Measurements from ENCODE around the gene NMNAT3. TPM values are rescaled to one million over a fixed set of nuclear protein-coding genes. Genes with fewer than 3 reads are reported as not detected.
"Not testable (repeated sequence)": the region's sequence is repeated elsewhere in the genome, so short reads cannot be mapped to it uniquely, and the experiment has no call there.

NMNAT3 gene
- total RNA-seq, 2 experiments from 2014 or later: 0.94 to 1.1 TPM

DNA sequence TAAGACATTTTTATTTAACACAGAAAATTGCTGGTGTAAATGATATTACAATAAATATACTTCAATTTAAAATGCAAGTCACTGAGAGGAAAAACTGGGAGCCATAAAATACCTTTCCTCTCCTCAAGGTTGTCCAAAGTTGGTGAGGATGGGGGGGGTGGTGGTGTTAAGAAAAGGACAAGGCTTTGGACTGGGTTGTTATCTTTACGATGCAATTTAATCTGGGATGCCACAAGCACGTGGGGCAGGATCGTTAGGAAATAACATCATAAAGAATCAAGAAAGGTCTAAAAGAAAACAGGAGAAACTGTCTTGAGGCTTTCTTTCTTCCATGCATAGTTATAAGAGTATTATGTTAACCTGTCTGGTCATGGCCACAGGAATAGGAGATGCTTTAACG is 66.9 kb downstream of the NMNAT3 start:
- H3K27ac Mint-ChIP-seq: no peak overlapping the region
- H3K27me3 Mint-ChIP-seq: no peaks in the 10 kb centered on the region
- CTCF ChIA-PET: no interaction called here
- DNase-seq: no peak
- H3K4me3 Mint-ChIP-seq: no peak overlapping the region
- POLR2A ChIA-PET: no interaction called here
- no peaks in the 10 kb centered on the region for H3K4me1 Mint-ChIP-seq
- H3K36me3 Mint-ChIP-seq (ENCODE audit: low read depth): no peaks in the 10 kb centered on the region
- H3K9me3 Mint-ChIP-seq: no peaks in the 10 kb centered on the region

GRCh38 chr3:139608924-139609323 is 68.8 kb downstream of the NMNAT3 start:
- no peak overlapping the region for H3K27ac Mint-ChIP-seq
- ChIA-PET CTCF (no interaction called here), POLR2A (no interaction called here)
- no peak for DNase-seq
- H3K4me3 Mint-ChIP-seq: no peak overlapping the region
- H3K27me3 Mint-ChIP-seq: no peaks in the 10 kb centered on the region
- no peaks in the 10 kb centered on the region for H3K4me1 Mint-ChIP-seq
- no peaks in the 10 kb centered on the region for H3K36me3 Mint-ChIP-seq (ENCODE audit: low read depth)
- H3K9me3 Mint-ChIP-seq: no peaks in the 10 kb centered on the region

DNA sequence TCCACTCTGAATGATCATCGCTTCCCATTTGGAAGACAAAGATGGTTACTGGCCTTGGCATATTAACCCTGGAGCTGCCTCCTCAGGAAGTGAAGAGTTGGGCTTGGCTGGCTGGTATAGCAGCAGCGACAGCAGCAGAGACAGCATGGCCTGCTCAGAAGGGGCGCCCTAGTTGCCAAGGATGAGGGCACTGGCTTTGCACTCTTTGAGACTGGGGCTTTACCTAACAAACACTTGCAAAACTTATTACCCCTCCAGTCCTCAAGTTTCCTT is 69.7 kb downstream of the NMNAT3 start:
- CTCF ChIA-PET: no interaction called here
- no peak overlapping the region for H3K27ac Mint-ChIP-seq
- DNase-seq: no peak

DNA sequence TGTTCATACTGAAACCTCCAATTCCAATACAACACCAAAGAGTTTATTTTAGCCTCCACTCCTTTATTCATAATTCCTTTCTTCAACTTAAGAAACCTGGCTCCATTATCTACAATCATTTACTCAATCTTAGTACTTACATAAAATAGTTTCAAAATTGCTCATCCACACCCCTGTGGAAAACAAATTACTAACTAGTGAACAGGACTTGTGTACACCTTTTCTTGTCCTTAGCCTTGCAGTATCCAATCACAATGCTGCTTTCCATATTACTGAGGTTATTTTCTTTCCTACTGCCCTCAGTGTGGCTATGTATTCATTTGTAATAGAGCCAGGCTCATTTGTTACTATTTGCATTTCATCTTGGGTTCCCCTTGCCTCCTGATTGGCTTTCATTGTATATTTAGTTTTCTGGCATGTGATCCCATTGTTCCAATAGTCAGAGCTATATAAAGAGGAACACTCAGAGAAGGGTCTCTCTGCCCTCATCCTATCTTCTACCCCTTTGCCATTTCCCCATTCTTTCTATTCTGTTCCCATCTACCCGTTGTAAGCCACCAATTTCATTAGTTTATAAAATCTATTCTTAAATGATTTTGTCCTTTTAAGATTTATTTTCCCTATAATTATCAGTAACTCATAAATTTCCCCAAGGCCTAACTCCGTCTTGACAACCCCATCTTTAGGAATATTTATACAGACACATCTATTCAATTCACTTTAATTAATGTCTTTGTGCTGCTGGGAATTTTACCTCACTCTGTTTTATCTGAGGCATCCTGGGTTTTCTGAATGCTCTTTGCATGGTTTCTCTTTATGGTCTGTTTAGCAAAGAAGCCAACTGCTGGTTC is 70.3 kb downstream of the NMNAT3 start:
- ChIA-PET POLR2A (no interaction called here), CTCF (no interaction called here)
- Mint-ChIP-seq H3K4me3 (no peak overlapping the region), H3K27me3 (no peaks in the 10 kb centered on the region), H3K4me1 (no peaks in the 10 kb centered on the region), H3K9me3 (no peaks in the 10 kb centered on the region), H3K36me3 (ENCODE audit: low read depth) (no peaks in the 10 kb centered on the region), H3K27ac (no peak overlapping the region)
- no peak for DNase-seq

More for the DNA sequence above, 69.7 kb downstream of the NMNAT3 start:
- POLR2A ChIA-PET: no interaction called here
- Mint-ChIP-seq H3K4me3 (no peak overlapping the region), H3K4me1 (no peaks in the 10 kb centered on the region), H3K27me3 (no peaks in the 10 kb centered on the region), H3K36me3 (ENCODE audit: low read depth) (no peaks in the 10 kb centered on the region), H3K9me3 (no peaks in the 10 kb centered on the region)

DNA sequence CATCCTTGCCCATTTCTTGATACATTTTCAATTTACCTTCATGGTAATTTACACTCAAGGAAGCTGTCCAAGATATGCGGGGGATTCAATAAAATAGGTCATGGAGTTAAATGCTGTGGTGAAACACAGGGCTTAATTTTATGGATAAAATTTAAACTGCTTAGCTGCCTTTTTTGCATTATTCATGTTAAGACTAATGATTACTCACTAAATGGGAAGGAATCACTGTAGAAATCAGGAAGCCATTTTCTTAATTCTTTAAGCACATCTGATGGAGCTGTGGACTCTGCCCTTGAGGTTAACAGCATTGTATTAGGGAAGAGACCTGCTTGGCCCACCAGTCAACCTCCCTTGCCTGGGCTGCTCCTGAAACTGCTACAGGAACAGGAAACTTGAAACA is 75.8 kb downstream of the NMNAT3 start:
- Mint-ChIP-seq H3K4me1 (no peaks in the 10 kb centered on the region), H3K9me3 (no peaks in the 10 kb centered on the region), H3K36me3 (ENCODE audit: low read depth) (no peaks in the 10 kb centered on the region), H3K27me3 (no peaks in the 10 kb centered on the region), H3K27ac (no peak overlapping the region), H3K4me3 (no peak overlapping the region)
- POLR2A ChIA-PET: no interaction called here
- no peak for DNase-seq
- CTCF ChIA-PET: no interaction called here

DNA sequence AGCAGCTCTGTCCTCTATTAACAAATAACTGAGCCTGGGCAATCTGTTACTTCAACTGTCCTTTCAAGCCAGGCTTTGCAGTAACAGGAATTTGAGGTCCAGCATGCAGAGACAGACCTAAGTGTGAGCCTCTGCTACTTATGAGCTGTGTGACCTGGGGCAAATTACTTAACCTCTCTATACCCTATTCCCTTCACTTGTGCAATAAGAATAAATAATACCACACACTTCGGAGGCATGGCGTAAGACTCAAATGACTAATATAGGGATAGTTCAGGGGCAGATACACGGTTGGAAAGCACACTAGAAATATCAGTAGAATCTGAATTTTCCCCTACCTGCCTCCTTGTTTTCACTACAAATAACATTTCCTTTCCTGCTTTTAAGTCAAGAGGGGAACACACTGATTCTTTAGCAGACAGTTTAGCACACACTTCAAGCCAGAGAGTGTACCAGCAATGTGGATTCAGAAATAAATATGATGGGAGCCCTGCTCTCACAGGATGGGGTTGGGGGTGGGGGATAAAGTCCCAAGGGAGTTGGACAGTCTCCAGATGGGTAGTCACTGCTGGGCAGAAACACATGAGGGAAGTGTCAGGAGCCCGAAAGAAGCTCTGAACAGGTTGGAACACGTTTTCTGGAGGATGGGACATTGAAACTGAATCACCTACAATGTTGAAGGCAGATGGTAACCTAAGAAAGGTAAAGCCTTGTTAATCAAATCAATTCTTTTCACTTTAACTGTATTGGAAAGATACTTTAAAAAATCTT is 76.4 kb downstream of the NMNAT3 start:
- DNase-seq: no peak
- H3K4me1 Mint-ChIP-seq: no peaks in the 10 kb centered on the region
- CTCF ChIA-PET: no interaction called here
- POLR2A ChIA-PET: no interaction called here
- H3K36me3 Mint-ChIP-seq (ENCODE audit: low read depth): no peaks in the 10 kb centered on the region
- no peaks in the 10 kb centered on the region for H3K9me3 Mint-ChIP-seq
- H3K4me3 Mint-ChIP-seq: no peak overlapping the region
- no peak overlapping the region for H3K27ac Mint-ChIP-seq
- no peaks in the 10 kb centered on the region for H3K27me3 Mint-ChIP-seq

DNA sequence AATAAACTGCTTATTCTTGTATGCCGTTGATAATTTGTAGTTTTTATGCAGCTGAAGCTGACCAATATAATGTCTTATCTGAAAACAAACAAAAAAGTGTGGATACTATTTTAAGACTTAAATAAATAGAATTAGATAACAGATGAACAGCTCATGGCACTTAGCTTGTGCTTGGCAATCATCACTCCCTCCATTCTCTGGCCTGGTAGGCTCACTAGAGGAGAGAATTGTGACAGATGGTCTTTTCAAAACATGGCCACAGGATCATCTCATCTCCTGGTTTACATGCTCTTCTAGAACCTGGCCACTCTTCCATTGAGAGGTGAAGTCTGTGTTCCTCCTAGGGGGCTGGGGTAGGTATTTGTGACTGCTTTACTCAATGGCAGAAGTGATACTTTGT is 79.8 kb downstream of the NMNAT3 start:
- no peaks in the 10 kb centered on the region for H3K36me3 Mint-ChIP-seq (ENCODE audit: low read depth)
- CTCF ChIA-PET: no interaction called here

DNA sequence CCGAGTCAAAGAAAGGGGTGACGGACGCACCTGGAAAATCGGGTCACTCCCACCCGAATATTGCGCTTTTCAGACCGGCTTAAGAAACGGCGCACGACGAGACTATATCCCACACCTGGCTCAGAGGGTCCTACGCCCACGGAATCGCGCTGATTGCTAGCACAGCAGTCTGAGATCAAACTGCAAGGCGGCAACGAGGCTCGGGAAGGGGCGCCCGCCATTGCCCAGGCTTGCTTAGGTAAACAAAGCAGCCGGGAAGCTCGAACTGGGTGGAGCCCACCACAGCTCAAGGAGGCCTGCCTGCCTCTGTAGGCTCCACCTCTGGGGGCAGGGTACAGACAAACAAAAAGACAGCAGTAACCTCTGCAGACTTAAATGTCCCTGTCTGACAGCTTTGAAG is 86.6 kb downstream of the NMNAT3 start:
- H3K9me3 Mint-ChIP-seq; H3K4me1 Mint-ChIP-seq; H3K36me3 Mint-ChIP-seq (ENCODE audit: low read depth); H3K4me3 Mint-ChIP-seq; H3K27me3 Mint-ChIP-seq; H3K27ac Mint-ChIP-seq; DNase-seq; POLR2A ChIA-PET; CTCF ChIA-PET: not testable (repeated sequence)

More for the DNA sequence above, 79.8 kb downstream of the NMNAT3 start:
- Mint-ChIP-seq H3K4me1 (no peaks in the 10 kb centered on the region), H3K27ac (no peak overlapping the region), H3K27me3 (no peaks in the 10 kb centered on the region), H3K9me3 (no peaks in the 10 kb centered on the region), H3K4me3 (no peak overlapping the region)
- no peak for DNase-seq
- POLR2A ChIA-PET: no interaction called here

- H3K36me3 Mint-ChIP-seq (ENCODE audit: low read depth): no peaks in the 10 kb centered on the region
- H3K9me3 Mint-ChIP-seq: peaks cover 7% of the 10 kb centered on the region
- H3K27me3 Mint-ChIP-seq: no peaks in the 10 kb centered on the region
- H3K27ac Mint-ChIP-seq: no peak overlapping the region
- ChIA-PET POLR2A (no interaction called here), CTCF (no interaction called here)
- DNase-seq: no peak
- peaks cover 10% of the 10 kb centered on the region for H3K4me1 Mint-ChIP-seq
- no peak overlapping the region for H3K4me3 Mint-ChIP-seq
Measured at GRCh38 chr3:139588450-139588849, 89.3 kb downstream of the NMNAT3 start.

GRCh38 chr3:139587797-139588196 is 90.0 kb downstream of the NMNAT3 start:
- Mint-ChIP-seq H3K4me3 (no peak overlapping the region), H3K27me3 (no peaks in the 10 kb centered on the region), H3K9me3 (peaks cover 7% of the 10 kb centered on the region), H3K4me1 (peaks cover 10% of the 10 kb centered on the region), H3K36me3 (ENCODE audit: low read depth) (no peaks in the 10 kb centered on the region), H3K27ac (no peak overlapping the region)
- ChIA-PET CTCF (no interaction called here), POLR2A (no interaction called here)
- DNase-seq: no peak

DNA sequence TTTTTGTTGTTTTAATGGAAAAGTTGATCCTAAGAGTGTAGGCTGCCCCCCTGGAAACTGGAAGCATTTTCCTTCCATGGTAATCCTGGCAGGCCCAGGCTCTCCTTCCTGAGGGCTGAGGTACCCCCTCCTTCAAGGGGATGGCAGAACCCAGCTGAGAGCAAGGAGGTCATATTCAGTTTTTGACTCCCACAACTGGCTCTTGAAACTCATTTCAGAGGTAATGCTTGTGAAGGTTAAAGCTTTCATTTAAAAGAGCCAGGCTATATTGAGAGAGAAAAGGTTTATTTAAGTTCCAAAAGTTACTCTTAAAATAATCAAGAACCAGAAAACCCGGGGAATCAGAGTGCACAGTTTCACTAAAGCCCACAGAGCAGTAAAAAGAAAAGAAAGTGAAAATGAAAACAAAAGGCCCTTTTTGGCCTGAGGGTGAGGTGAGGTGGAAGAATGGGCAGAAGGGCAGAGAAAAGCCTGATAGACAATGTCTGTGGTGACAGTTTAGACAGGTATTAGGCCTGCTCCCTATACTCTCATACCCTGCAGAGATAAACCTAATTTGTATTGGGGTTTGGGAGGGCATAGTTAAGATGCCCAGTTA is 91.3 kb downstream of the NMNAT3 start:
- peaks cover 10% of the 10 kb centered on the region for H3K4me1 Mint-ChIP-seq
- H3K27ac Mint-ChIP-seq: peak overlapping the region; percentile 27
- H3K9me3 Mint-ChIP-seq: peaks cover 7% of the 10 kb centered on the region
- POLR2A ChIA-PET: no interaction called here
- no peaks in the 10 kb centered on the region for H3K27me3 Mint-ChIP-seq
- no peaks in the 10 kb centered on the region for H3K36me3 Mint-ChIP-seq (ENCODE audit: low read depth)
- no peak overlapping the region for H3K4me3 Mint-ChIP-seq
- CTCF ChIA-PET: no interaction called here
- no peak for DNase-seq

- H3K27ac Mint-ChIP-seq: no peak overlapping the region
- no peaks in the 10 kb centered on the region for H3K27me3 Mint-ChIP-seq
- DNase-seq: no peak
- ChIA-PET POLR2A (no interaction called here), CTCF (no interaction called here)
- no peak overlapping the region for H3K4me3 Mint-ChIP-seq
- peaks cover 7% of the 10 kb centered on the region for H3K9me3 Mint-ChIP-seq
- no peaks in the 10 kb centered on the region for H3K36me3 Mint-ChIP-seq (ENCODE audit: low read depth)
- H3K4me1 Mint-ChIP-seq: peaks cover 10% of the 10 kb centered on the region
Measured at GRCh38 chr3:139585820-139586219, 92.0 kb downstream of the NMNAT3 start.

GRCh38 chr3:139583651-139584050 is 94.1 kb downstream of the NMNAT3 start:
- H3K27me3 Mint-ChIP-seq; DNase-seq; CTCF ChIA-PET; H3K9me3 Mint-ChIP-seq; H3K4me3 Mint-ChIP-seq; H3K27ac Mint-ChIP-seq; POLR2A ChIA-PET; H3K36me3 Mint-ChIP-seq (ENCODE audit: low read depth): not testable (repeated sequence)
- H3K4me1 Mint-ChIP-seq: peaks cover 10% of the 10 kb centered on the region

DNA sequence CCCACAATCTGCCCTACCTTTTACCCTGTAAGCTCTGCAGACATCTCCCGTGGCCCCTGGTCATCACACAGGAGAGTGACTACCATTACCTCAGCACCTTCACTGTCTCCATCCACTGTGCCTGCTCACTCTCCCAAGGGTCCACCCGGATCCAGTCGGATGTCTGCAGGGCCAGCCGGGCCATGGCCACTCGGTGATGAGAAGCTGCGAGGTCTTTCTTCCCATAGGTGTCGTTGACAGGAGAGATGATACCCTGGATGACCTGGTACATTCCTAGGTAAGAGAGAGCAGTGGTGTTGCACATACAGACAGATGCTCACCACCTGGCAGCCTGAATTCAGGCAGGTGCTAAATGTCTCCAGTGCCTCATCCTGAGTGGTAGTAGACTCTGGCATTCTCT is 99.0 kb downstream of the NMNAT3 start:
- ChIA-PET POLR2A (no interaction called here), CTCF (no interaction called here)

More for the DNA sequence above, 99.0 kb downstream of the NMNAT3 start:
- no peaks in the 10 kb centered on the region for H3K9me3 Mint-ChIP-seq
- DNase-seq: no peak
- no peak overlapping the region for H3K27ac Mint-ChIP-seq
- H3K36me3 Mint-ChIP-seq (ENCODE audit: low read depth): no peaks in the 10 kb centered on the region
- no peak overlapping the region for H3K4me3 Mint-ChIP-seq
- no peaks in the 10 kb centered on the region for H3K27me3 Mint-ChIP-seq
- no peaks in the 10 kb centered on the region for H3K4me1 Mint-ChIP-seq
